Mononuclear cell (primary cell): ENCODE results near the gene DDX3X. TPM values are rescaled to one million over a fixed set of nuclear protein-coding genes. Genes with fewer than 3 reads are reported as not detected.
"Not testable (repeated sequence)": the region's sequence is repeated elsewhere in the genome, so short reads cannot be mapped to it uniquely, and the experiment has no call there.

Experiments used
- H3K27me3 ChIP-seq: 2 replicates; pipeline ENCODE4 v1.6.0; 2011; ENCODE audit warnings: low read length, control low read depth; ENCODE audit not compliant: insufficient read depth
- H3K4me1 ChIP-seq: 2 replicates; pipeline ENCODE4 v1.5.1; 2011; ENCODE audit warnings: mild to moderate bottlenecking, low read length, control low read depth; ENCODE audit not compliant: insufficient read depth
- H3K4me3 ChIP-seq: 2 replicates; pipeline ENCODE4 v1.5.1; 2011; ENCODE audit warnings: mild to moderate bottlenecking, low read length, moderate library complexity
- H3K9me3 ChIP-seq: 2 replicates; pipeline ENCODE4 v1.5.1; 2011; ENCODE audit warnings: low read depth, mild to moderate bottlenecking, control low read depth, low read length
- total RNA-seq: library from RNA; depleted of rRNA; stranded (reverse); fragments of >200 nt; gene quantifications from one replicate; pipeline ENCODE4 v1.2.3, GENCODE V29; 2012

Gene DDX3X
- total RNA-seq, 1 donor = 739 TPM

DNA sequence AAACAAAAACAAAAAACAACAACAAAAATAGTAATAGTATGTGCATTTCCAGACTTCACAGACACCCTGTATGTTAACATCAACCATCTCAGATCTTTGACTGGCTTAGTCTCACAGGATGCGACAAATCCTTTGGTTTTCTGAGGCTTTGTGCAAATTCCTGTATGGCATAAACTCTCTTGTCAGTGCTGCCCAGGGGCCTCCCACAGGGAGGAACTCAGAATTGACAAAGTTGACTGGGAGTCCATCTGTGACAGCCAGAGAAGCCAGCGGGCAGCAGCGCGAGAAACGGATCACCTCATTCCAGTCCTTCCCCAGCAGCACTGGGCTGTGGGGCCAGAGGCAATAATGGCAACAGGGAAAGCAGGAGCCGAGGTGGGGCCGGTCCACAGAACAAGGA lies 19.1 kb upstream of the DDX3X start:
- no peaks in the 10 kb centered on the region for H3K27me3 ChIP-seq
- H3K4me1 ChIP-seq = peaks cover 12% of the 10 kb centered on the region
- no peaks in the 10 kb centered on the region for H3K9me3 ChIP-seq

DNA sequence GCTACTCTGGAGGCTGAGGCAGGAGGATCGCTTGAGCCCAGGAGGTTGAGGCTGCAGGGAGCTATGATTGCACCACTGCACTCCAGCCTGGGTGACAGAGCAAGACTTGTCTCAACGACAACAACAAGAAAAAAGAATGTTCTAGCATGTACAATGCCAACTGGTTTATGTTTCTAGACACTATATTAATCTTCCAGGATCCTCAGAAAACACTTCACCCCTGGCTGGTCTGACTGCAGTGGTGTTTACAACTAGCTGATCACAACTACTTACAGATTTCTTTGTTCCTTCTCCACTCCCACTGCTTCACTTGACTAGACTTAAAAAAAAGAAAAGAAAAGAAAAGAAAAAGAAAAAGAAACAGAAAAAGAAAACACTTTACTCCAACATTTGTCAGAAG lies 17.7 kb upstream of the DDX3X start:
- H3K9me3 ChIP-seq, H3K27me3 ChIP-seq, H3K4me3 ChIP-seq: not testable (repeated sequence)
- H3K4me1 ChIP-seq = peaks cover 12% of the 10 kb centered on the region

More for the DNA sequence above, 19.1 kb upstream of the DDX3X start:
- no peak overlapping the region for H3K4me3 ChIP-seq

DNA sequence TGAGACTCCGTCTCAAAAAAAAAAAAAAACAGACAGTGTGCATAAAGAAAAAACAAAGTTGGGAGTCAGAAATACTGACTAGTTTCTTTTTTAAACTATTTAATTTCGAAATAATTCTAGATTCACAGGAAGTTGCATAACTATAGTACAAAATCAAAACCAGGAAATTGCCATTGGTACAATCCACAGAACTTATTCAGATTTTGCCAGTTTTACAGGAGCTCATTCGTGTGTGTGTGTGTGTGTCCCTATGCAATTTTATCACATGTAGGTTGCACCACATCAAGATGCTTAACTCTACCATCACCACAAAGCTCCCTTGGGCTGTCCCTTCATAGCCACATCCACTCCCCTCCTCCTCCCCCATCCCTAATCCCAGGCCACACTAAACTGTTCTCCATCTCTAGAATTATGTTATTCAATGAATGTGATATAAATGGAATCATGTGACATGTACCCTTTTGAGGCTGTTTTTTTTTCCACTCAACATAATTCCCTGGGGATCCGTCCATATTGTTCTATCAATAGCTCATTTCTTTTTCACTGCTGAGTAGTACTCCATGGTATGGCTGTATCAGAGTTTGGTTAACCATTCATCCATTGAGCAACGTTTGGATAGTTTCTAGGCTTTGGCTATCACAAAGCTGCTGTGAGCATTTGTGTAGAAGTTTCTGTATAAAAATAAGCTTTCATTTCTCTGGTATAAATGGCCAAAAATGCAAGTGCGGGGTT lies 16.3 kb upstream of the DDX3X start:
- H3K4me3 ChIP-seq = no peak overlapping the region
- H3K9me3 ChIP-seq = no peaks in the 10 kb centered on the region
- no peaks in the 10 kb centered on the region for H3K27me3 ChIP-seq
- peaks cover 12% of the 10 kb centered on the region for H3K4me1 ChIP-seq

DNA sequence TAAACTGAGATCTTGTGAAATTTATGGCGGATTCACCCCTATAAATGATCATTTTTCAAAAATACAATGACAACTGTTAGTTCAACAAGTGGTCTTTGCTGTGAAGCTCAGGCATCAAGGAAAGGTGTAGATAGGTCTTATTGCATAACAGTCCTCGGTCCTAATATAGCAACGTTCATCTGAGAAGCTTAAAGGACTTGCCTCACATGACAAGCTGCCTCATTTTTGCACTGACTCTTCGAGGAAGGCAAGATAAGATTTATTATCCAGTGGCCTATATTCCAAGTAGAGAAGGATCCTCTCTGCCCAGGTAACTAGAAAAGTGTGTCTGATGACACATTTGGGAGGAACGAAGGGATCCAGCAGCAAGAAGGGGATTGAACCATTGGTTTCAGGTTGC lies 13.6 kb upstream of the DDX3X start:
- no peak overlapping the region for H3K4me3 ChIP-seq
- H3K9me3 ChIP-seq = no peaks in the 10 kb centered on the region

DNA sequence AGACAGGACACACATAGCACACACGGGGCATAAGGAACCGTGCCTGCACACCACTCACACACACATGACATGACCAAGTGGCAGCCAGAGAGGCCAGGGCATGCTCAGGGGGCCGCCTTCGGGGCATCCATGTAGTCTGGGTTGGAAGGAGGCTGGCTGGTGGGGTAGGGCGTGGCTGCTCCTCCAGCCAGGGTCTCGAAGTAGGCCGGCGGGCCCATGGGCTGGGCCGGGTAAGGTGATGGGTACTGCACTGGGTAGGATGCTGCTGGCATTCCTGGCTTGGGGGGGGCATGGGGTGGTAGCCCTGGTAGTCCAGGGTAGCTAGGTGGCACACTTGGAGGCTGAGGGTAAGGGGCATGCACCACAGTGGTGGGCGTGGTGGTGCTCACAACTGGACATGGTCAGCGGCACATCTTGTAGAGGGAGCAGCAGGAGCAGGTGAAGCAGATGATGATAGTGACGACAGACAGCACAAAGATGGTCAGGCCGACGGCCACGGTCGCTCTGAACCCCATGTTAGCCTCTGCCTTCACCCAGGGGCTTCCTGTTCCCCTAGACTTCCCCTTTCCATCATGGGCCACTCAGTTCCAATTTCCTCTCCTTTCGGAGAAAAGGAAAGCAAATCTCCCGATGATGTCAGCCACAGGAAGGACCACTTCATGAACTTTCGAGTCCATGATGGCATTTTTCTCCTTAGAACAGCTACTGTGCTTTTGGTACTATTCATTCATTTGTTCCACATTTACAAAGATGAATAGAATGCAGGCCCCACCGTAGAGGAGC lies 10.9 kb upstream of the DDX3X start:
- Histone ChIP-seq H3K27me3 (no peaks in the 10 kb centered on the region), H3K4me1 (peaks cover 7% of the 10 kb centered on the region), H3K9me3 (no peaks in the 10 kb centered on the region), H3K4me3 (no peak overlapping the region)

More for the DNA sequence above, 13.6 kb upstream of the DDX3X start:
- H3K4me1 ChIP-seq = peaks cover 18% of the 10 kb centered on the region
- no peaks in the 10 kb centered on the region for H3K27me3 ChIP-seq

DNA sequence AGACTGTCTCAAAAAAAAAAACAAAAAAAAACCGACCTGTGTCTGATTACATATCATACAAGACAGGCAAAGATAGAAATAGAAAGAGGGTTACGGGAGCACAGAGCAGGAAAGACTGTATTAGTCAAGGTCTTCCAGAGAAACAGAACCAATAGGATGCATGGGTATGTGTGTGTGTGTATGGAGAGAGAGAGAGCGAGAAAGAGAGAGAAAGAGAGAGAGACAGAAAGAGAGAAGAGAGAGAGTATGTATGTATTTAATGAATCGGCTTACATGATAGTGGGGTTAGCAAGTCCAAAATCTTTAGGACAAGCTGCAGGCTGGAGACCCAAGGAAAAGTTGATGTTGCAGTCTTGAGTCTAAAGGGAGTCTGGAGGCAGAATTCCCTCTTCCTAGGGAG lies 7.5 kb upstream of the DDX3X start:
- Histone ChIP-seq H3K9me3 (no peaks in the 10 kb centered on the region), H3K4me1 (peaks cover 21% of the 10 kb centered on the region), H3K4me3 (no peak overlapping the region), H3K27me3 (no peaks in the 10 kb centered on the region)

DNA sequence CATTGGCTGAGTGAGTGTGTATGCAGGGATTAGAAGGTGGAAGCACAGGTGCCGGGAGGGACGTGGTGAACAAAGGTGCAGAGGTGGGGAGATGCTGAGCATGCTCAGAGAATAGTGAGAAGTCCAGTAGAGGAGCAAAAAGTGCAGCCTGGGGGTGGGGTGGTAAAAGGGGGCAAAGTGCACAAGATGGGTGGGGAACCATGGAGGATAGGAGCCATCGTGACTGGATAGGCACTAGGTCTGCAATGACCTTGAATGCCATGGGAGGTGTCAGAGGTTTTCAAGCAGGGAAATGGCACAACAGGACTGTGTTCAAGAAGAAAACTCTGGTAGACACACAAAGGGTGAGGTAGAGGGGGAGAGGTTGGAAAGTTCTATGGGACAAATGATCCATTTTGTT lies 6.6 kb upstream of the DDX3X start:
- Histone ChIP-seq H3K9me3 (no peaks in the 10 kb centered on the region), H3K27me3 (no peaks in the 10 kb centered on the region), H3K4me1 (peaks cover 30% of the 10 kb centered on the region), H3K4me3 (no peak overlapping the region)

DNA sequence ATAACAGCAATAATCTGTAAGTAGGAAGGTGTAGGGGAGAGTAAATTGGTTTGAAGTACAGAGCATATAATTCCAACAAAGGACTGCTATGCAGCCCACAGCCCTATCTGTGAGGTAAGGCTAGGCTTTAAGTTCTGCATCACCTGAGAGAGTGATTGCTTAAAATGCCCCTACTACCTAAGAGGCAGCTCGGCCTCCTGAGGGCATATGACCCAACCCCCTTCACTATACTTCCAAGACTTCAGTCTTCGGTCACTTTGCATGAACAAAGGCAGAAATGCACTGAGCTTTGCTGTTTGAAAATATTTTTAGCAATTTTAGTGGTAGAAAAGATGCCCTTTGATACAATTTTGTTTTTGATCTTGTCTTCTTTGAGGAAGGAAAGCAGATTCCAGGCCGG lies 4.9 kb upstream of the DDX3X start:
- Histone ChIP-seq H3K9me3 (no peaks in the 10 kb centered on the region), H3K27me3 (no peaks in the 10 kb centered on the region), H3K4me3 (no peak overlapping the region), H3K4me1 (peaks cover 27% of the 10 kb centered on the region)

DNA sequence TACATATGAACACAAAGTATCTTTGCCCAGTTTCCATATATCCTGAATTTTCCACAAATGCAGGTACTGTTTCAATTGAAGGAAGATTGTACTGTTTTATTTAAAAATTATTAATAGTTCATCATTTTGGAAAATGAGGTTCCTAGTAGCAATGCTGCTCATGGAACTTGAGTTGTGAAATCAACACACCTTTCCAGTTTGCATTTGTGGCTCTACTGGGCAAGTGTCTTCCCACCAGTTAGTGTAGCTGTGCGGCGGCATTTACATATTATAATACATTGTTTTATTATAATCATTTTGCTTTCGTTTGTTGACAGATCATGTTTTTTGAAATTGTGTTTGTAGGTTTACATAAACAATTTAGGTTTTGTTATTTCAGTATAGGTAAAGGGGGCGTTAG lies 2.0 kb upstream of the DDX3X start:
- H3K4me1 ChIP-seq = peaks cover 29% of the 10 kb centered on the region
- no peaks in the 10 kb centered on the region for H3K27me3 ChIP-seq
- H3K4me3 ChIP-seq = peak overlapping the region; percentile 99
- no peaks in the 10 kb centered on the region for H3K9me3 ChIP-seq

DNA sequence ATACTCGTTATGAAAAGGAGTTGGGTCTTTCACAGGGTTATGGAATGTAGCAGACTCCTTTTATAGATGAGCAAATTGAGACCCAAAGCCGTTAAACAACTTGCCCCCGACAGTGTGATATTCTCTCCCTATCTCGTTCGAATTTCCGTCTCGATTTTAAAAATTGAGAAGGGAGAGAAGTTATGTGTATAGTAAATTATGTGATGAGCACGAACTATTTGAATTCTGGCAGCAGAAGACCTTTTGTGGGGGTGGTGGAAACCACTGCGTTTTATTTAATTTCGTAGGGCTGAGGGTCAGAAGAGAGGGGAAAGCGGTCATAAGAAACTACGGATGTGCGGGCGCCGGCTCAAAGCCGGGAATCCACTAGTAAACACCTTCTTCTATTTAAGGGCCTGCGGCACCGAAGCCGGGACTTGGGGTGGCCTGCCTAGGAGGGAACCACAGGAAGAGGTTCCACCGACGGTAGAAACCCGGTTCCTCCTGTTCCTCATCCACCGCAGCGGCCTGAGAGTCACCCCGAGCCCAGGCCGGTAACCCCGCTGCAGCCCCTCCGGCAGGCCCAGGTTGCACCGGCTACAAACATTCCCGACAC lies 1.5 kb upstream of the DDX3X start:
- Histone ChIP-seq H3K27me3 (no peaks in the 10 kb centered on the region), H3K4me3 (peak overlapping the region; percentile 99), H3K9me3 (no peaks in the 10 kb centered on the region), H3K4me1 (peaks cover 34% of the 10 kb centered on the region)

DNA sequence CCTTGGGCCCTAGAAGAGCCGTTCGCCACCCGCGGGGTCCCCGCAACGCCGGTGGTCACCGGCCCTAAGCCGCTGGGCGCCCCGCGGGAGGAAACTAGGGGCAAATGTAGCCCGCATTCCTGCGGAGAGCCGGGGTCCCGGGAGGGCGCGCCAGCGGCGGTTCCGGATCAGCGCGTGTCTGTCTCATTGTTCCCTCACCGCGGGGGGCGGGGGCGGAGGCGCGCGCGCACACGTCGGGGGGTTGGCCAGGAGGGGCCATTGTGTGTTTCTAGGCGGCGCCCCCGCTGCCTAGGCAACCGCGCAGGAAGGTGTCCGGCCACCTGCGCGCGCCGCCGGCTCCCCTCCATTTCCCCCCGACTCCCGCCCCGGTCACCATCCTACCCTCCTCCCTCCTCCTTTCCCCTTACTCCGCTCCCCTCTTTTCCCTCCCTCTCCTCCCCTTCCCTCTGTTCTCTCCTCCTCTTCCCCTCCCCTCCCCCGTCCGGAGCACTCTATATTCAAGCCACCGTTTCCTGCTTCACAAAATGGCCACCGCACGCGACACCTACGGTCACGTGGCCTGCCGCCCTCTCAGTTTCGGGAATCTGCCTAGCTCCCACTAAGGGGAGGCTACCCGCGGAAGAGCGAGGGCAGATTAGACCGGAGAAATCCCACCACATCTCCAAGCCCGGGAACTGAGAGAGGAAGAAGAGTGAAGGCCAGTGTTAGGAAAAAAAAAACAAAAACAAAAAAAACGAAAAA lies 789 bp upstream of the DDX3X start:
- peak overlapping the region; percentile 99 for H3K4me3 ChIP-seq
- H3K9me3 ChIP-seq = no peaks in the 10 kb centered on the region
- peaks cover 40% of the 10 kb centered on the region for H3K4me1 ChIP-seq
- H3K27me3 ChIP-seq = no peaks in the 10 kb centered on the region

DNA sequence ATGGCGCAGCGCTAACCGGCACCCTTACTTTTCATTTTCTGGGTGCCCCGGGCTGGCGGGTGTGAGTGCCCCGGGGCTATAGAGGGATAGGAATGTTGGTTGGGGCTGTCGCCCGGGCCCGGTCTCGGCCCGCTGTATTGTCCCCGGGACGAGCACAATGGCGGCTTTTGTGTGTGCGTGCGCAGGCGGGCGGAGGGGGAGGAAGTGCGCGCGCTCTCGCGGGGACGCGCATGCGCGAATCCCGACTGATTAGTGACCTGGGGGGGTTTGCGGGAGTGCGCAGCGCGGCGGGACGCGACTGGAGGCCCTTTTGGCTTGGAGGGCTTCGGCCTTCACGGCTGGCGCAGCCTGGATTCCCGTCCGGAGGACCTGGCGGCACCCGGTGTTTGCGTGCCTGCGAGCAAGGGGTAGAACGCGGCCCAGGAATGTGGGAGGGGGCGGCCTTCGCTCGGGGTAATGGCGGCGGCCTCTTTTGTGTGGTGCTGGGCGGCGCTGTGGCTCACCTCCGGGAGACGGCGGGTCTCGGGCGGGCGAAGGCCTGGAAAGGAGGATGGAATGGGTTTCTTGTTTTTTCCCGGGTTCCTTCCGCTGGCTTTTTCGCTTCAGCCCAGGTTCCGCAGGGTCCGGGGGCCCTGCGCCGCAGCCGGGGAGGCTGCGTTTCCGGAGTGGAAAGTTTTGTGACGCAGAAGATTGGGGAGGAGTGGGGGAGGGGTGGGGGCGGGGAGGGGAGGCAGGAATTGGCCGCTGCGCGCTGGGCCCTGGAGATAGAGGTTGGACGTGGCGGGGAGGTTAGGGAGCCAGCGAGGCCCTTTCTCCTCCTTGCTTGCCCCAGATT lies 618 bp downstream of the DDX3X start:
- Histone ChIP-seq H3K27me3 (no peaks in the 10 kb centered on the region), H3K4me3 (peak overlapping the region; percentile 99), H3K9me3 (no peaks in the 10 kb centered on the region), H3K4me1 (peaks cover 46% of the 10 kb centered on the region)

DNA sequence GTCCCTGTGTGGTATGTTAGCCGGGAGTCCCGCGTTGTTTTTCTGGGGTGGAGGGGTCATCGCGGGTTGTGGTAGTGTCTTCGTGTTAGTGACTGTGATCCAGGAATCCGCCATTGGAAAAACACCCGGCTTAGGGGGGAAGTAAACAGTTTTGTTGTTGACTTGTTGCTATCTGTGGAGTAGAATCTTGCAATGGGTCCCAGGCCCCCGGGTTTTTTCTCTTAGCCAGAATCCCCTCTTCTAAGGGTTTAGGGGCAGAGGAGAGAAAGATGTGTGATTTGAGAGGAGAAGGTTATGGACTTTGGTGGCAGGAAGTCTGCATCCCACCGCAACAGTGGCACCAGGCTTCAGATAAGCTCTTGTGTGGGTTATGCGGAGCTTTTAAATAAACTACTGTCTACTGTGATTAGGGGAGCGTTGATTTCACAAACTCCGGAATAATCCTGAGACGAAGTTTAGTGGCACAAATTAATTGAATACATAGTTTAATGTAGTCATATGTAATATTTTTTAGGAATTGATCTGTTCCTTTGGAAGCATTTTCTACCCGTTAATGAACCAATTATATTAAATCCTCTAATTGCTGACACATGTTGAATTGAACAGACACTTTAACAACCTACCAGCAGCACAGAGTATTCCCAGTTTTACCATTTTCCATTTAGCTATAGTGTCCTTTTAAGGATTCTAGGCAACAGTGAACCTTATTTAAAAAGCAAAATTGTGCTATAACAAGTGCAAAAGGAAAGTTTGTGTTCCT lies 1.4 kb downstream of the DDX3X start:
- H3K4me1 ChIP-seq = peaks cover 43% of the 10 kb centered on the region
- no peaks in the 10 kb centered on the region for H3K9me3 ChIP-seq
- H3K27me3 ChIP-seq = no peaks in the 10 kb centered on the region
- peak overlapping the region; percentile 99 for H3K4me3 ChIP-seq

DNA sequence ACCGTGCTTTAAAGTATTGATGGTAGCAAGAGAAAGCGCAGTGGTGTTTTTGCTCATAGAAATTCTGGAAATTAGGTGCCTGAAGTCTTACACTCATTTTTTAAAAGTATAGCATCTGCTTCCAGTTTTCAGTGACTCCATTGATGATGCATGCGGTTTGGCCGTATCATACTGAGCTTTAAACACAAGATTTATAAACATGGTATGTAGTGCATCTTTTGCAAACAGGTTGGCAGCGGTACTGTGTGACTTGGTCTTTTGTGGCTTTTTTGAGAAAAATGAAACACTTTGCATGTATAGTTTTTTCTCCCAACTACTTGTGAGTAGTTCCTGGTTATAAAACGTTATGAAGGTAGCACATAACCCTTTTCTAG lies 2.0 kb downstream of the DDX3X start:
- H3K27me3 ChIP-seq = no peaks in the 10 kb centered on the region
- no peaks in the 10 kb centered on the region for H3K9me3 ChIP-seq
- peak overlapping the region; percentile 99 for H3K4me3 ChIP-seq
- H3K4me1 ChIP-seq = peaks cover 39% of the 10 kb centered on the region
